Measurements from ENCODE around the gene AP4S1.

AP4S1 gene

GRCh38 chr14:31097081-31097480 is 71.6 kb downstream of the AP4S1 start:
- CTCF ChIA-PET = no interaction called here
- Histone ChIP-seq H3K4me1 (ENCODE audit: control insufficient read depth, insufficient read depth, low read length) (peaks cover 3% of the 10 kb centered on the region; the same call in 1 of the 2 replicates), H3K36me3 (ENCODE audit: control insufficient read depth in 2 of 2, insufficient read depth in 1 of 2, low read length in 2 of 2) (peaks cover 32 to 52% of the 10 kb centered on the region in 2 experiments), H3K4me3 (ENCODE audit: low read depth, low read length) (no peak overlapping the region), H3K27ac (ENCODE audit: extremely low read depth, low read depth, low read length) (no peak overlapping the region), H3K9me3 (ENCODE audit: control insufficient read depth, insufficient read depth, low read depth, low read length) (no peaks in the 10 kb centered on the region)
- no peak for TF ChIP-seq ZNF248 (tag by site-specific recombination; IDR thresholded peaks at IDR 0.05)
- TF ChIP-seq ZNF571 (tag by site-specific recombination; IDR thresholded peaks at IDR 0.05) = no peak
- POLR2A ChIA-PET = no interaction called here

GRCh38 chr14:31106768-31107167 is 81.3 kb downstream of the AP4S1 start:
- H3K9me3 ChIP-seq (ENCODE audit: control insufficient read depth, insufficient read depth, low read depth, low read length) = no peaks in the 10 kb centered on the region
- H3K27ac ChIP-seq (ENCODE audit: extremely low read depth, low read depth, low read length) = no peak overlapping the region
- H3K4me1 ChIP-seq (ENCODE audit: control insufficient read depth, insufficient read depth, low read length) = no peaks in the 10 kb centered on the region
- H3K4me3 ChIP-seq (ENCODE audit: low read depth, low read length) = no peak overlapping the region
- TF ChIP-seq MYNN (tag by site-specific recombination; IDR thresholded peaks at IDR 0.05; ENCODE audit: borderline replicate concordance) (no peak), ZNF548 (tag by site-specific recombination; IDR thresholded peaks at IDR 0.05) (no peak), ZNF561 (tag by site-specific recombination; IDR thresholded peaks at IDR 0.05; ENCODE audit: borderline replicate concordance) (no peak), ZNF555 (tag by site-specific recombination; conservative IDR thresholded peaks at IDR 0.05) (no peak), FEZF1 (tag by site-specific recombination; IDR thresholded peaks at IDR 0.05) (no peak), ZNF433 (tag by site-specific recombination; IDR thresholded peaks at IDR 0.05; ENCODE audit: low read depth) (no peak), ZNF654 (tag by site-specific recombination; IDR thresholded peaks at IDR 0.05; ENCODE audit: low read depth) (no peak), ZNF558 (tag by site-specific recombination; IDR thresholded peaks at IDR 0.05) (no peak), ZNF629 (tag by site-specific recombination; IDR thresholded peaks at IDR 0.05) (no peak), KLF10 (tag by site-specific recombination; IDR thresholded peaks at IDR 0.05) (no peak), MZF1 (tag by site-specific recombination; IDR thresholded peaks at IDR 0.05; ENCODE audit: borderline replicate concordance) (no peak), ZNF211 (tag by site-specific recombination; IDR thresholded peaks at IDR 0.05; ENCODE audit: low read depth) (no peak), ZNF610 (tag by site-specific recombination; IDR thresholded peaks at IDR 0.05; ENCODE audit: borderline replicate concordance) (no peak), ZNF660 (tag by site-specific recombination; IDR thresholded peaks at IDR 0.05) (no peak), ZNF292 (tag by site-specific recombination; IDR thresholded peaks at IDR 0.05; ENCODE audit: borderline replicate concordance, low read depth) (no peak), HOXD13 (CRISPR knock-in tag; IDR thresholded peaks at IDR 0.05; ENCODE audit: borderline replicate concordance) (no peak), ATF2 (tag by site-specific recombination; IDR thresholded peaks at IDR 0.05; ENCODE audit: low read depth) (no peak), ZBTB10 (tag by site-specific recombination; IDR thresholded peaks at IDR 0.05) (no peak), ZSCAN18 (tag by site-specific recombination; IDR thresholded peaks at IDR 0.05) (no peak), SETDB1 (IDR thresholded peaks at IDR 0.05; ENCODE audit: insufficient read length, low read length) (no peak)
- ChIA-PET CTCF (interaction anchor here (0.6 kb wide), 1 partner anchor 48 kb away, joined by 3 read pairs; no protein-coding TSS in a partner anchor), POLR2A (no interaction called here)
- H3K36me3 ChIP-seq (ENCODE audit: control insufficient read depth in 2 of 2, insufficient read depth in 1 of 2, low read length in 2 of 2) = peaks cover 92 to 95% of the 10 kb centered on the region in 2 experiments

Data from HEK293 (cell line).